Embryonic facial prominence (tissue), 1 donor: Measurements from ENCODE around the gene AMFR.
A peak's percentile ranks its signal among the peaks of the same experiment; 100 is the strongest.

Experiments used
- DNase-seq: peaks from one replicate; pipeline ENCODE4 v3.0.0-alpha.2; 2016; ENCODE audit errors: extremely low spot score

Gene AMFR

GRCh38 chr16:56425439-56425832 is at the start of gene AMFR:
Gene AMFR, minus strand, starts transcription at chr16:56425545. Its CDS starts 218 bp downstream, at chr16:56425327.
- DNase-seq, result peak; percentile 27

GRCh38 chr16:56470666-56471065 is 45.3 kb upstream of the AMFR start:
- no peak for DNase-seq

GRCh38 chr16:56470232-56470631 is 44.9 kb upstream of the AMFR start:
- no peak for DNase-seq

- DNase-seq, result no peak
These were observed 44.4 kb upstream of the AMFR start for GRCh38 chr16:56469748-56470147.

- no peak for DNase-seq
These were observed 43.5 kb upstream of the AMFR start for GRCh38 chr16:56468800-56469199.

GRCh38 chr16:56466344-56466743 is 41.0 kb upstream of the AMFR start:
- no peak for DNase-seq

- DNase-seq, result no peak
These were observed 37.8 kb upstream of the AMFR start for GRCh38 chr16:56463153-56463552.

- DNase-seq, result no peak
These were observed 36.9 kb upstream of the AMFR start for GRCh38 chr16:56462064-56462796.

- no peak for DNase-seq
These were observed 34.8 kb upstream of the AMFR start for GRCh38 chr16:56460101-56460500.

GRCh38 chr16:56457927-56458470 is 32.7 kb upstream of the AMFR start:
- DNase-seq, result no peak

GRCh38 chr16:56451753-56452689 is 26.7 kb upstream of the AMFR start:
- no peak for DNase-seq

GRCh38 chr16:56450986-56451752 is 25.8 kb upstream of the AMFR start, which contains the start of the genes NUDT21 and OGFOD1:
Gene NUDT21, minus strand, starts transcription at chr16:56451332. Its CDS starts 130 bp downstream, at chr16:56451202.
Gene OGFOD1, plus strand, starts transcription at chr16:56451554. Its CDS starts 59 bp downstream, at chr16:56451613.
- peak; percentile 97 for DNase-seq

GRCh38 chr16:56450275-56450985 is 25.1 kb upstream of the AMFR start:
- DNase-seq, result no peak

GRCh38 chr16:56448005-56448404 is 22.7 kb upstream of the AMFR start:
- no peak for DNase-seq

GRCh38 chr16:56447286-56447685 is 21.9 kb upstream of the AMFR start:
- DNase-seq, result no peak

- DNase-seq, result no peak
These were observed 12.7 kb upstream of the AMFR start for GRCh38 chr16:56438038-56438437.

GRCh38 chr16:56436258-56436657 is 10.9 kb upstream of the AMFR start:
- DNase-seq, result no peak

GRCh38 chr16:56428091-56428490 is 2.7 kb upstream of the AMFR start:
- DNase-seq, result no peak

- DNase-seq, result no peak
These were observed 1.2 kb upstream of the AMFR start for GRCh38 chr16:56426585-56426984.

- no peak for DNase-seq
These were observed 430 bp downstream of the AMFR start for GRCh38 chr16:56424791-56425438.
